Stomach (tissue), 4 donors: ENCODE data around the gene DNER.

Experiments
- CTCF ChIP-seq, 7 experiments: fragments of 450-650 bp in 4 of 7; fragments of 200-600 bp in 3 of 7; sonication (generic) in 3 of 7; IDR thresholded peaks; one replicate each; pipeline ENCODE4 v1.5.1; 2016 to 2019; ENCODE audit warnings: antibody characterized with exemption in 7 of 7, control low read depth in 2 of 7, mild to moderate bottlenecking in 1 of 7
- POLR2AphosphoS5 ChIP-seq, 3 donors: sonication (generic); formaldehyde crosslinking; IDR thresholded peaks; one replicate each; pipeline ENCODE4 v1.6.1; 2016; ENCODE audit warnings: antibody characterized with exemption in 3 of 3

GRCh38 chr2:229486673-229487072, 227.7 kb downstream of the DNER start:
- no peak for TF ChIP-seq POLR2AphosphoS5 (IDR thresholded peaks at IDR 0.05)
- TF ChIP-seq CTCF (IDR thresholded peaks at IDR 0.05), result no peak
